Parathyroid adenoma (tissue), 2 donors: Measurements from ENCODE around the gene WDR5.

Experiments
- H2AFZ ChIP-seq: fragments of 300-600 bp; sonication (generic); one replicate; pipeline ENCODE4 v1.7.0; 2017; ENCODE audit warnings: antibody characterized with exemption, mild to moderate bottlenecking
- H3K27ac ChIP-seq: fragments of 300-600 bp; sonication (generic); one replicate; pipeline ENCODE4 v1.7.0; 2017
- H3K27me3 ChIP-seq: fragments of 300-600 bp; sonication (generic); one replicate; pipeline ENCODE4 v1.7.0; 2017; ENCODE audit warnings: low read length; ENCODE audit not compliant: control insufficient read depth, insufficient read depth
- H3K36me3 ChIP-seq: fragments of 300-600 bp; sonication (generic); one replicate; pipeline ENCODE4 v1.7.0; 2017; ENCODE audit warnings: low read length; ENCODE audit not compliant: control insufficient read depth, insufficient read depth
- H3K4me1 ChIP-seq: fragments of 300-600 bp; sonication (generic); one replicate; pipeline ENCODE4 v1.7.0; 2017; ENCODE audit warnings: control low read depth
- H3K4me2 ChIP-seq: fragments of 300-600 bp; sonication (generic); one replicate; pipeline ENCODE4 v1.7.0; 2017; ENCODE audit warnings: low read length
- H3K4me3 ChIP-seq: fragments of 300-600 bp; sonication (generic); one replicate; pipeline ENCODE4 v1.7.0; 2017; ENCODE audit warnings: low read depth, low read length
- H3K79me2 ChIP-seq: fragments of 300-600 bp; sonication (generic); one replicate; pipeline ENCODE4 v1.7.0; 2017; ENCODE audit warnings: control low read depth
- H3K9ac ChIP-seq: fragments of 300-600 bp; sonication (generic); one replicate; pipeline ENCODE4 v1.7.0; 2017; ENCODE audit warnings: mild to moderate bottlenecking
- H3K9me3 ChIP-seq: fragments of 300-600 bp; sonication (generic); one replicate; pipeline ENCODE4 v1.7.0; 2017; ENCODE audit warnings: low read length; ENCODE audit not compliant: control insufficient read depth
- CTCF ChIP-seq: fragments of 300-600 bp; sonication (generic); IDR thresholded peaks from one replicate; pipeline ENCODE4 v1.7.0; 2017; ENCODE audit warnings: antibody characterized with exemption, mild to moderate bottlenecking
- donor health status: primary hyperparathyroidism.

WDR5 gene

GRCh38 chr9:134145262-134145661 is 9.4 kb downstream of the WDR5 start:
- Histone ChIP-seq H3K36me3 (no peaks in the 10 kb centered on the region), H2AFZ (no peak overlapping the region), H3K79me2 (no peaks in the 10 kb centered on the region), H3K27me3 (no peaks in the 10 kb centered on the region), H3K4me3 (no peak overlapping the region), H3K4me2 (no peak overlapping the region), H3K9me3 (no peaks in the 10 kb centered on the region), H3K4me1 (no peaks in the 10 kb centered on the region), H3K9ac (no peak overlapping the region), H3K27ac (no peak overlapping the region)
- TF ChIP-seq CTCF: no peak

- TF ChIP-seq CTCF: no peak
- no peak overlapping the region for H3K4me2 ChIP-seq
- H3K4me1 ChIP-seq: no peaks in the 10 kb centered on the region
- no peaks in the 10 kb centered on the region for H3K27me3 ChIP-seq
- no peaks in the 10 kb centered on the region for H3K9me3 ChIP-seq
- no peak overlapping the region for H3K27ac ChIP-seq
- H3K4me3 ChIP-seq: no peak overlapping the region
- no peaks in the 10 kb centered on the region for H3K79me2 ChIP-seq
- no peak overlapping the region for H2AFZ ChIP-seq
- H3K36me3 ChIP-seq: no peaks in the 10 kb centered on the region
- no peak overlapping the region for H3K9ac ChIP-seq
These were observed 11.1 kb downstream of the WDR5 start for GRCh38 chr9:134146774-134147493.

GRCh38 chr9:134149380-134149779 is 13.5 kb downstream of the WDR5 start:
- Histone ChIP-seq H3K27me3 (no peaks in the 10 kb centered on the region), H2AFZ (no peak overlapping the region), H3K4me3 (no peak overlapping the region), H3K36me3 (no peaks in the 10 kb centered on the region), H3K9ac (no peak overlapping the region), H3K4me1 (no peaks in the 10 kb centered on the region), H3K79me2 (no peaks in the 10 kb centered on the region), H3K4me2 (no peak overlapping the region), H3K9me3 (no peaks in the 10 kb centered on the region), H3K27ac (no peak overlapping the region)
- no peak for TF ChIP-seq CTCF

- Histone ChIP-seq H3K4me2 (no peak overlapping the region), H3K36me3 (no peaks in the 10 kb centered on the region), H2AFZ (no peak overlapping the region), H3K4me1 (no peaks in the 10 kb centered on the region), H3K27me3 (no peaks in the 10 kb centered on the region), H3K9me3 (no peaks in the 10 kb centered on the region), H3K79me2 (no peaks in the 10 kb centered on the region), H3K27ac (no peak overlapping the region), H3K9ac (no peak overlapping the region), H3K4me3 (no peak overlapping the region)
- TF ChIP-seq CTCF: no peak
These were observed 14.8 kb downstream of the WDR5 start for GRCh38 chr9:134150557-134151214.
